ENCODE results near the gene KIAA0825. TPM values are rescaled to one million over a fixed set of nuclear protein-coding genes. Genes with fewer than 3 reads are reported as not detected.

Gene KIAA0825
- total and polyA plus RNA-seq, 2 experiments from 2014 or later = 1.7 to 1.8 TPM

- peaks cover 98% of the 10 kb centered on the region for H3K79me2 ChIP-seq (replicated peaks; ENCODE audit: insufficient read depth)
- ATAC-seq (no peak), DNase-seq (ENCODE audit: low spot score) (no peak)
- H2AFZ ChIP-seq = no peak overlapping the region
- no peak overlapping the region for H3K27ac ChIP-seq (ENCODE audit: low read depth)
- no peaks in the 10 kb centered on the region for H3K36me3 ChIP-seq (ENCODE audit: insufficient read depth)
- no peak overlapping the region for H3K4me2 ChIP-seq
- no peaks in the 10 kb centered on the region for H3K9me2 ChIP-seq (ENCODE audit: insufficient read depth)
- TF ChIP-seq CTCF (conservative IDR thresholded peaks at IDR 0.05; ENCODE audit: low read depth in 2 of 2) (no peak), CREB1 (CRISPR knock-in tag; IDR thresholded peaks at IDR 0.05; ENCODE audit: low read depth) (no peak), ZNF331 (CRISPR knock-in tag; IDR thresholded peaks at IDR 0.05; ENCODE audit: low read depth) (no peak), POLR2AphosphoS5 (IDR thresholded peaks at IDR 0.05; ENCODE audit: low read depth) (no peak), EZH2 (IDR thresholded peaks at IDR 0.05; ENCODE audit: low read depth, unreplicated experiment) (no peak), NANOG (IDR thresholded peaks at IDR 0.05; ENCODE audit: borderline replicate concordance) (no peak), STAT1 (IDR thresholded peaks at IDR 0.05; ENCODE audit: unreplicated experiment) (no peak), ZNF114 (CRISPR knock-in tag; IDR thresholded peaks at IDR 0.05) (no peak), EZH2phosphoT487 (IDR thresholded peaks at IDR 0.05; ENCODE audit: unreplicated experiment) (no peak)
- TF ChIP-seq, protein P1, sequence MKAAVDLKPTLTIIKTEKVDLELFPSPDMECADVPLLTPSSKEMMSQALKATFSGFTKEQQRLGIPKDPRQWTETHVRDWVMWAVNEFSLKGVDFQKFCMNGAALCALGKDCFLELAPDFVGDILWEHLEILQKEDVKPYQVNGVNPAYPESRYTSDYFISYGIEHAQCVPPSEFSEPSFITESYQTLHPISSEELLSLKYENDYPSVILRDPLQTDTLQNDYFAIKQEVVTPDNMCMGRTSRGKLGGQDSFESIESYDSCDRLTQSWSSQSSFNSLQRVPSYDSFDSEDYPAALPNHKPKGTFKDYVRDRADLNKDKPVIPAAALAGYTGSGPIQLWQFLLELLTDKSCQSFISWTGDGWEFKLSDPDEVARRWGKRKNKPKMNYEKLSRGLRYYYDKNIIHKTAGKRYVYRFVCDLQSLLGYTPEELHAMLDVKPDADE (IDR thresholded peaks at IDR 0.05) = no peak
- TF ChIP-seq, protein P2, sequence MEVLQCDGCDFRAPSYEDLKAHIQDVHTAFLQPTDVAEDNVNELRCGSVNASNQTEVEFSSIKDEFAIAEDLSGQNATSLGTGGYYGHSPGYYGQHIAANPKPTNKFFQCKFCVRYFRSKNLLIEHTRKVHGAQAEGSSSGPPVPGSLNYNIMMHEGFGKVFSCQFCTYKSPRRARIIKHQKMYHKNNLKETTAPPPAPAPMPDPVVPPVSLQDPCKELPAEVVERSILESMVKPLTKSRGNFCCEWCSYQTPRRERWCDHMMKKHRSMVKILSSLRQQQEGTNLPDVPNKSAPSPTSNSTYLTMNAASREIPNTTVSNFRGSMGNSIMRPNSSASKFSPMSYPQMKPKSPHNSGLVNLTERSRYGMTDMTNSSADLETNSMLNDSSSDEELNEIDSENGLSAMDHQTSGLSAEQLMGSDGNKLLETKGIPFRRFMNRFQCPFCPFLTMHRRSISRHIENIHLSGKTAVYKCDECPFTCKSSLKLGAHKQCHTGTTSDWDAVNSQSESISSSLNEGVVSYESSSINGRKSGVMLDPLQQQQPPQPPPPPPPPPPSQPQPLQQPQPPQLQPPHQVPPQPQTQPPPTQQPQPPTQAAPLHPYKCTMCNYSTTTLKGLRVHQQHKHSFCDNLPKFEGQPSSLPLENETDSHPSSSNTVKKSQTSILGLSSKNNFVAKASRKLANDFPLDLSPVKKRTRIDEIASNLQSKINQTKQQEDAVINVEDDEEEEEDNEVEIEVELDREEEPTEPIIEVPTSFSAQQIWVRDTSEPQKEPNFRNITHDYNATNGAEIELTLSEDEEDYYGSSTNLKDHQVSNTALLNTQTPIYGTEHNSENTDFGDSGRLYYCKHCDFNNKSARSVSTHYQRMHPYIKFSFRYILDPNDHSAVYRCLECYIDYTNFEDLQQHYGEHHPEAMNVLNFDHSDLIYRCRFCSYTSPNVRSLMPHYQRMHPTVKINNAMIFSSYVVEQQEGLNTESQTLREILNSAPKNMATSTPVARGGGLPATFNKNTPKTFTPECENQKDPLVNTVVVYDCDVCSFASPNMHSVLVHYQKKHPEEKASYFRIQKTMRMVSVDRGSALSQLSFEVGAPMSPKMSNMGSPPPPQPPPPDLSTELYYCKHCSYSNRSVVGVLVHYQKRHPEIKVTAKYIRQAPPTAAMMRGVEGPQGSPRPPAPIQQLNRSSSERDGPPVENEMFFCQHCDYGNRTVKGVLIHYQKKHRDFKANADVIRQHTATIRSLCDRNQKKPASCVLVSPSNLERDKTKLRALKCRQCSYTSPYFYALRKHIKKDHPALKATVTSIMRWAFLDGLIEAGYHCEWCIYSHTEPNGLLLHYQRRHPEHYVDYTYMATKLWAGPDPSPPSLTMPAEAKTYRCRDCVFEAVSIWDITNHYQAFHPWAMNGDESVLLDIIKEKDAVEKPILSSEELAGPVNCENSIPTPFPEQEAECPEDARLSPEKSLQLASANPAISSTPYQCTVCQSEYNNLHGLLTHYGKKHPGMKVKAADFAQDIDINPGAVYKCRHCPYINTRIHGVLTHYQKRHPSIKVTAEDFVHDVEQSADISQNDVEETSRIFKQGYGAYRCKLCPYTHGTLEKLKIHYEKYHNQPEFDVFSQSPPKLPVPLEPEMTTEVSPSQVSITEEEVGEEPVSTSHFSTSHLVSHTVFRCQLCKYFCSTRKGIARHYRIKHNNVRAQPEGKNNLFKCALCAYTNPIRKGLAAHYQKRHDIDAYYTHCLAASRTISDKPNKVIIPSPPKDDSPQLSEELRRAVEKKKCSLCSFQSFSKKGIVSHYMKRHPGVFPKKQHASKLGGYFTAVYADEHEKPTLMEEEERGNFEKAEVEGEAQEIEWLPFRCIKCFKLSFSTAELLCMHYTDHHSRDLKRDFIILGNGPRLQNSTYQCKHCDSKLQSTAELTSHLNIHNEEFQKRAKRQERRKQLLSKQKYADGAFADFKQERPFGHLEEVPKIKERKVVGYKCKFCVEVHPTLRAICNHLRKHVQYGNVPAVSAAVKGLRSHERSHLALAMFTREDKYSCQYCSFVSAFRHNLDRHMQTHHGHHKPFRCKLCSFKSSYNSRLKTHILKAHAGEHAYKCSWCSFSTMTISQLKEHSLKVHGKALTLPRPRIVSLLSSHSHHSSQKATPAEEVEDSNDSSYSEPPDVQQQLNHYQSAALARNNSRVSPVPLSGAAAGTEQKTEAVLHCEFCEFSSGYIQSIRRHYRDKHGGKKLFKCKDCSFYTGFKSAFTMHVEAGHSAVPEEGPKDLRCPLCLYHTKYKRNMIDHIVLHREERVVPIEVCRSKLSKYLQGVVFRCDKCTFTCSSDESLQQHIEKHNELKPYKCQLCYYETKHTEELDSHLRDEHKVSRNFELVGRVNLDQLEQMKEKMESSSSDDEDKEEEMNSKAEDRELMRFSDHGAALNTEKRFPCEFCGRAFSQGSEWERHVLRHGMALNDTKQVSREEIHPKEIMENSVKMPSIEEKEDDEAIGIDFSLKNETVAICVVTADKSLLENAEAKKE (CRISPR knock-in tag; IDR thresholded peaks at IDR 0.05) = no peak
- Mint-ChIP-seq H3K27me3 (ENCODE audit: insufficient read depth, low read depth, poor library complexity) (no peaks in the 10 kb centered on the region), H3K4me3 (no peak overlapping the region), H3K36me3 (ENCODE audit: low read depth) (no peaks in the 10 kb centered on the region), H3K4me1 (peaks cover 32% of the 10 kb centered on the region), H3K27ac (no peak overlapping the region), H3K9me3 (no peaks in the 10 kb centered on the region)
- no peaks in the 10 kb centered on the region for H3K27me3 ChIP-seq (ENCODE audit: insufficient read depth)
- peaks cover 3% of the 10 kb centered on the region for H4K20me1 ChIP-seq (replicated peaks; ENCODE audit: insufficient read depth)
- no peak overlapping the region for H3K4me3 ChIP-seq
- H3K4me1 ChIP-seq (ENCODE audit: insufficient read depth) = peaks cover 23% of the 10 kb centered on the region
- no peaks in the 10 kb centered on the region for H3F3A ChIP-seq (replicated peaks; ENCODE audit: low read depth)
These were observed 306.1 kb downstream of the KIAA0825 start for GRCh38 chr5:94312298-94312697.

All from GM23338 (cell line).